ENCODE results near the gene ZDHHC3. TPM values are rescaled to one million over a fixed set of nuclear protein-coding genes. Genes with fewer than 3 reads are reported as not detected.
"Not testable (repeated sequence)": the region's sequence is repeated elsewhere in the genome, so short reads cannot be mapped to it uniquely, and the experiment has no call there.

ZDHHC3 gene
- total RNA-seq, 2 donors from 2014 or later = 21.7 to 40.5 TPM

DNA sequence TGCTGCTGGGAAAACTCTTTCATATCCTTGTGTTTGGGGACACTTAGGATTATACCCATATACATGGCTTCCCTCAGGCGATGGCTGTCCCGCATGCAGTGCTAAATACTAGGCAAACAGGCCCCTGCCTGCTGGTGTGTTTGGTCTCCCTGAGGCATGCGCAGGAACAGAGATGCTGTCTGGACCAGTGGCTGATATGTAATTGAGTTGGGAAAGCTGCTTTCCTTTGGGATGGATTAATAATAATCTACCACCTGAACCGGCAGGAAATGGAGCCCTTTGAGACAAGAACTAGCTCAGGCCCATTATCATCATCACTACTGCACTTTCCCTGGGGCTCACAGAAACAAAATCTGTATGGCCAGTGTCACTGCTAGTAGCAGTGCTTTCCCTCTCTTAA, 18.0 kb downstream of the ZDHHC3 start:
- ATAC-seq (no peak), DNase-seq (ENCODE audit: low spot score in 2 of 2) (no peak)
- H3K9me3 Mint-ChIP-seq = no peaks in the 10 kb centered on the region
- no peak overlapping the region for H3K27ac Mint-ChIP-seq
- H3K36me3 Mint-ChIP-seq = peaks cover 0 to 5% of the 10 kb centered on the region in 2 donors

DNA sequence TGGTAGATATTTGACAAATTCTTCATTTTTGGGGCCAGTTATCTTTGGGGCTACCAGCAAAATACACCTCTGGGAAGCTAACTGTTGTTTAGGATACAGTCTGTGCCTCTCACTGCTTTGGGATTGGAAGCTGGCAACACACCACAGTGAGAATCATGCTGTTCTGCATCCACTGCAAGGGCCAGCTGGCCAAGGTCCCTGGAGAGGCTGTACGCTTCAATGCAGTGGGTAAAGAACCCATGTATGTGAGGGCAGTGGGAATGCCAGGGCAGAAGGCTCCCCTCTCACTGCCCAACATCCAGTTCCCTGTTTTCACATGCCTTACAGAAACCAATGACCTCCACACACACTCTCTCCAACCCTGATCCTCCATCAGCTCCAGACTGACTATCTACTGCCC, 20.1 kb downstream of the ZDHHC3 start:
- ATAC-seq (no peak), DNase-seq (ENCODE audit: low spot score in 2 of 2) (no peak)
- Mint-ChIP-seq H3K27ac (no peak overlapping the region), H3K36me3 (peaks cover 0 to 5% of the 10 kb centered on the region in 2 donors), H3K9me3 (no peaks in the 10 kb centered on the region)

DNA sequence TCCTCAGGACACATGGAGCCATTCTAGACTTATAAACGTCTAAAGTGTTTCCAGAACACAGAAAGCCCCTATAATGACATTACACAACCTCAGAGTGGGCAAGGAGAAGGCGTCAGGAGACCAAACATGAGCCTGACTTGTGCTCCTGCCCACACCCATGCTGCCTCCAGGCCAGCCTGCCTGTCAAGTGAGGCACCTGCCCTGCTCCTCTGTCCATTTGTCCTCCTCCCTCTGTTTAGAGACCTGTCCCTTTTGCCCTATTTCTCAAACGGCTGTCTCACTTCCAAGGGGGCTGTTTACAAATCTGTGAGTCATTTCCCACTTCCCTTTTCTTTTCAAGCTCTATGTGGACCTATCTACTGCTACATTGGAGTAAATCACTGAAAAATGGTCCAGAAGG, 21.0 kb downstream of the ZDHHC3 start:
- ATAC-seq = no peak
- no peak for DNase-seq (ENCODE audit: low spot score in 2 of 2)
- Mint-ChIP-seq H3K36me3 (peaks cover 0 to 5% of the 10 kb centered on the region in 2 donors), H3K27ac (peak overlapping the region in 1 of 2 donors; percentile 5), H3K9me3 (no peaks in the 10 kb centered on the region)

DNA sequence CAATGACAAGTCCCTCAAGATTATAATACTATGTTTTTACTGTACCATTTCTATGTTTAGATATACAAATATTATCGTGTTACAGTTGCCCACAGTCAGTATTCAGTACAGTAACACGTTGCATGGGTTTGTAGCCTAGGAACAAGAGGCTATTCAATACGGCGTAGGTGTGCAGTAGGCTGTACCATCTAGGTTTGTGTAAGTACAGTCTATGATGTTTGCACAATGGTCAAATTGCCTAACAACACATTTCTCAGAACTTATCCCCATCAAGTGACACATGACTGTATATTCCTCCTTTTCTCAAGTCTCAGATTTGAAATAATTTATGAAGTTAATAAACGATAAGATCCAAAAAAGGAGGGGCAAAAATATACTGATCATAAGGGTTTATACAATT, 21.7 kb downstream of the ZDHHC3 start:
- Mint-ChIP-seq H3K27ac (no peak overlapping the region), H3K36me3 (peaks cover 0 to 5% of the 10 kb centered on the region in 2 donors), H3K9me3 (no peaks in the 10 kb centered on the region)
- no peak for DNase-seq (ENCODE audit: low spot score in 2 of 2)
- ATAC-seq = no peak

DNA sequence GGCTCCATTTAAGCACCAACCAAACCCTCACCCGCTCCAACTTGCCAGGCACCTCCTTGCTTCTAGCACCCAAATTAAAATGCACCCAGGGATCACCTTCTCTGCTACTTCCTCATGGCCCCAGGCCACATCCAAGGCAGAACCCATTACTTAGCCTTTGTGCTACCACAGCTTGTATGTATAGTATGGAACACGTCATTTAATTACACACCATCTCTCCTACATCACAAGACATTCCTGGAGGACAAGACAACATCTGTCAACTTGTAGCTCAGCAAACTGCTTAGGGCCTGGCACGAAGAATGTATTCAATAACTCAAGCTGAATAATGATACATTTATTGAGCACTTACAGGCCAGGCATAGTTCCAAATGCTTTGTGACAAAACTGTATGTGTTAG, 23.3 kb downstream of the ZDHHC3 start:
- H3K27ac Mint-ChIP-seq = peak overlapping the region in 1 of 2 donors; percentile 8
- H3K9me3 Mint-ChIP-seq = no peaks in the 10 kb centered on the region
- DNase-seq (ENCODE audit: low spot score in 2 of 2) = no peak
- no peak for ATAC-seq
- peaks cover 0 to 5% of the 10 kb centered on the region in 2 donors for H3K36me3 Mint-ChIP-seq

DNA sequence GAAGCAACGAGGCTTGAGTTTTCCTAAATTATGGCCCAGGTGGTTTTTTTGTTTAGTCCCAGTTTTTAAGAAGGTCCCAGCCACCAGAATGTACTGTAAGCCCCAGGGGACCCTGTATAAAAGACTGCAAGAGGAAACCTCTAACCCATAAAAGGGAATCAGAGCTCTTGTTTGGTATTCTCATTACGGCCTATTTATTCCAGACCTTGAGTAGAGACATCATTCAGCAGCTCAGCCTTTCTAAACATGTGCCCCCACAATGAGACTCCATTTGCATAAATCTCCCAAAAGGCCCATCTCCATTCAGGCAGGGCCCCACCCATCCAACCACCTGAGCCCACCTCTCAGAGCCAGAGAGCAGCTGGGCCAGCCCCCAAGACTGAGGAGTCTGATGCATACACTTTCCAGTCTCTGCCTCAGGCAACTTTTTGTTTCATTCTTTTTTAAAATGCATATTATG, 25.7 kb downstream of the ZDHHC3 start:
- Mint-ChIP-seq H3K27ac (no peak overlapping the region), H3K36me3 (no peaks in the 10 kb centered on the region), H3K9me3 (no peaks in the 10 kb centered on the region)
- ATAC-seq = no peak
- DNase-seq (ENCODE audit: low spot score in 2 of 2) = no peak

DNA sequence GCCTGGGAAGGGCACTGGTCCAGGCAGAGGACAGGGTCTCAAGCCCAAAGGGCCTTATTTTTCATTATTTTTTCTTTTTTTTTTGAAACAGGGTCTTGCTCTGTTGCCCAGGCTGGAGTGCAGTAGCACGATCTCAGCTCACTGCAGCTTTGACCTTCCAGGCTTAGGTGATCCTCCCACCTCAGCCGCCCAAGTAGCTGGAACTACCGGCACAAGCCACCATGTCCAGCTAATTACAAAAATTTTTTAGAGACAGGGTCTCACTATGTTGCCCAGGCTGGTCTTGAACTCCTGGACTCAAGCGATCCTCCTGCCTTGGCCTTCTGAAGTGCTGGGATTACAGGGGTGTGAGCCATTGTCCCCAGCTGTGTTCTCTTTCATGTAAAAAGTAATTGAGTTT, 26.2 kb downstream of the ZDHHC3 start:
- not testable (repeated sequence) for H3K9me3 Mint-ChIP-seq; ATAC-seq; H3K36me3 Mint-ChIP-seq; H3K27ac Mint-ChIP-seq; DNase-seq (ENCODE audit: low spot score in 2 of 2)

DNA sequence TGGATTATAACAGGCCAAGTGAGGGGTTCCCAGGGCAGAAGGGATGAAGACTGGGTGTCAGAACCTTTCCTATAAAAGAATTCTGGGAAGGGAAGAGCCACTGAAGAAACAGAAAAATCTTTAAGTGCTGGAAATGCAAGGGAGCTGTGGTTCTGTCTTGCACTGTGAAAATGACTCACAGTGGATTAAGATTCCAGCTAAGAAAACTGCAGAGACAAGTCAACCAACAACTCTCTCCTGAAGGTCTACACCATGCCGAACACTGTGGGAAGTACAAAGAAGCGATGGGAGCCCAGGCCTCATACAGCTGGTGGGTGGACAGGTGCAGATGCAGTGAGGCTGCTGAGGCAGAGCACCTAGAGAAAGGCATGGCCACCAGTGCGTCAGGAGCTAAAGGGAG, 27.7 kb downstream of the ZDHHC3 start:
- DNase-seq (ENCODE audit: low spot score in 2 of 2) (no peak), ATAC-seq (no peak)
- H3K9me3 Mint-ChIP-seq = no peaks in the 10 kb centered on the region
- no peaks in the 10 kb centered on the region for H3K36me3 Mint-ChIP-seq
- H3K27ac Mint-ChIP-seq = peak overlapping the region in 1 of 2 donors; percentile 79

DNA sequence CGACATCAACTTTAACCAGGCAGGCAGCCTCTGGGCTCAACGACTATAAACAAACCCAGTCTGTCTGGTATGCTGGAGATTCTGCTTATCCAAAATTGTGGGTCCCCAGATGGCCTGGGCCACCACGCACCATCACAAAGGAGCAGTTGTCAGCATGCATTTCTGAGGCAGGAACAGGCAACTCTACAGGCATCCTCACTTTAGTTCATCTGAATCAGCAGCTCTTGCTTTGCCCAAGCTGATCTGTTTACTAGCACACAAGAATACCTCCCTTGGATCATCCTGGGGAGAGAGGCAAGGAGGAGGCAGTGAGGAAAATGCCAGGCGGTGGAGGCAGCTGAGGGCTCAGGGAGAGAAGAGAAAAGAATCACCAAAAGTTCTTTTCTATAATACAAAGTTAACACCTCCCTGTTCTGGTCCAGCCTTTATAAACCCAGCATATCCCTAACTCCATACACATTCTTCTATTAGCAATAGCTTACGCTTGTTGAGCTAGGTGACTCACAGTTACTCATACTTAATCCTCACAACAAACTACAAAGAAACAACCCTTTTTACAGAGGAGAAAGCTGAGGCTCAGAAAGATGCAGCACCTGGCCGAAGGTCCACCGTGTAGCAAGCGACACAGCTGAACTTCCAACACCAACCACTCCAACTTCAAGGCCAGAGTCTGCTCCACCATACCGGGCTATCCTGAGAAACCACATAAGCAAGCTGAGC, 33.6 kb downstream of the ZDHHC3 start:
- Mint-ChIP-seq H3K9me3 (no peaks in the 10 kb centered on the region), H3K36me3 (peaks cover 0 to 9% of the 10 kb centered on the region in 2 donors), H3K27ac (no peak overlapping the region)
- DNase-seq (ENCODE audit: low spot score in 2 of 2) (no peak), ATAC-seq (no peak)

DNA sequence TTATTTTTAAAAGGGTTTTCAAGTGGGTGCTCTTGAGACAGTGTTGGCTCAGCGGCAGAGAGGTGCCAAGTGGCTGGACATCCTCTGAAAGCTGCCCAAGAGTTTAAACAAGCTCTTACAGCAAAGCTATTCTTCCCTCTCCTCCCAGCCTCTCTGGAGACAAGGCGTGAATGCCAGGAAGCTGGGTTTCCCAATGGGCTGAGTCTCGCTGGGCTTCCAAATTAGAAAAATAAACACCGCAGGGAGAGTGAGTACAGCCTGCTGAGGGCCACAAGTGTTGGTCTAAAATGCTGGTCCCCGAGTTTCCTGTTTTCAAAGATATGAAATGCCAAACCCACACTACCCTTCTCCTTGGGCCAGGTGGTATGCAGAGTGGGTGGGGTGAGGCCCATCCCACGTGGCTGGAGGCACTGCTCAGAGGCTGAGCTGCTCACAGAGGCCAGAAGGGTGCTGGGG, 36.4 kb downstream of the ZDHHC3 start:
- DNase-seq (ENCODE audit: low spot score in 2 of 2) = no peak

DNA sequence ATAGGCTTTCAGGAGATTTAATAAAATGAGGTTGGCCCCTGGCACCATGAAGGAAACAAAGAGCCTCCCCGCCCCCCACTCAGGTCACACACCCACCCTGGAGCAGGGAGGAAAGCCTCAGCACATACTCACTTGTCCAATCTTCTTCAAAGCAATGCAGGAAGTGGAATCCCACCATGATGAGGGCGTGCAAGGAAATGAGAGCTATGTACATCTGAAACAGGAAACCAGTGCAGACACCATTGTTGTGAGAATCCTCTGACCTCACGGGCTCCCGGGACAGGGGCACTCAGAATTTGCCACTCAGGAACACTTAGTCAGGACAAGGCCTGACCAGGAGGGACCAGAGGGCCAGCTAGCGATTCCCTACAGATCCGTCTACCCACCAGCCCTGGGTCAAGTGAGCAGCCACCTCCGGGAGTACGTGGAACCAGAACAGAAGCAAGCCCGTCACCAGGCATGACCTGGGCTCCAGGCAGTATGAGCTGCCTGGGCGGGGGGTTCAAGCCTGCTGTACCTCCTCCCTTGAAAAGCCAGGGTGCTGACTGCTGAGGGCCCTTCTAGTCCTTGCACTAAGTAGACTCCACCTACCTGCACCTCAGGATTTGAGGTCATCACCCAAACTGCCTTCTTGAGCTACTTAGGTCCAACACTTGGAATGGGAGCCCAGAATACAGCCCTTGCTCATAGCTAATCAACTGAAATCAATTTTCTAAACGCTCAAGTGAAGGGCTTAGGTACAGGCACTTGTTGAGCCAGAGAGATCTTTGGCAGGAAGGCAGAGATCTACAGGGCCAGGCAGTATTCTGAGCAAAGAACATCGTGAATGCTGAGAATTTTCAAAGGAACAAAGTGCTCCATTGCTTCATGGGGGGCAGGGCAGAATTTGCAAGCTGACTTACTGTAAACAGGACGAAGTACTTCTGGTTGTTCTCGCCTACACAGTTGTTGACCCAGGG, 42.7 kb downstream of the ZDHHC3 start:
- ATAC-seq = no peak
- H3K9me3 Mint-ChIP-seq = no peaks in the 10 kb centered on the region
- DNase-seq (ENCODE audit: low spot score in 2 of 2) = no peak
- H3K27ac Mint-ChIP-seq = no peak overlapping the region
- peaks cover 6 to 7% of the 10 kb centered on the region in 2 donors for H3K36me3 Mint-ChIP-seq

More for the DNA sequence above, 36.4 kb downstream of the ZDHHC3 start:
- Mint-ChIP-seq H3K36me3 (peaks cover 0 to 9% of the 10 kb centered on the region in 2 donors), H3K27ac (no peak overlapping the region), H3K9me3 (no peaks in the 10 kb centered on the region)
- no peak for ATAC-seq

DNA sequence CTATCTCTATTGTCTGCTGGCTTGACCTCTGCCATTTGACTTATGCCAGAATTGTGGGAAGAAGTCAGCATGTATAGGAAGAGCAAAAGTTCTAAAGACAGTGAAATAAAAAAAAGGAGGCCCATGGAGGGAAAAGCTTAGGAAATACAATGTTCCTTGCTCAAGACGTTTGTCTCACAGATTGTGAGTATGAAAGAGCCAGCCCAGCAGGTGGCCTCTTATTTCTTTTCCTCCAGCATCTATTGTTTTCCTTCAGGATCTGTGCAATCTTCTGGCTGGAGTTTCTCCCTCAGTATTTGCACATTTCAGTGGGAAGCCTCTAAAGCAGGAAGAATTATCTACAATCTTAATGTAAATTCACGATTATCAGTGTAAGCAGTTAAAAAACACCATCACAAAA, 43.7 kb downstream of the ZDHHC3 start:
- DNase-seq (ENCODE audit: low spot score in 2 of 2) (no peak), ATAC-seq (no peak)
- H3K9me3 Mint-ChIP-seq = no peaks in the 10 kb centered on the region

DNA sequence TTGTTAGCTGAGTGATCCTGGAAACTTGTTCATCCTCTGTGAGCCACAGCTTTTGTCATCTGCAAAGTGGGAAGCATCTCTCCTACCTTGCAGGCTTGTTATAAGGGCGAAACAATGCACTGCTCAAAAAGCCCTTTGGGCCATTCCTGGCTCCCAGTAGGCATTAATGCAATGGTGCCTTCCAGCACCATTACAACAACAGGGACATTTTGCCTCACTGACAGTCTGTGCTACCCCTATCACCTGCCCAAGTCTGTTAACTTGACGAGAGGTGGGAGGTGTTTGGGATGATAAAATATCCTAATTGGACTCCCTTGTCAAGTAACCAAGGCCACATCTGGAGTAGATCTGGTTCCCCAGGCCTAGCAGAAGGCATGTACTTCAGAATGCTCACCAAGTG, 44.2 kb downstream of the ZDHHC3 start:
- Mint-ChIP-seq H3K9me3 (no peaks in the 10 kb centered on the region), H3K36me3 (peaks cover 6 to 7% of the 10 kb centered on the region in 2 donors), H3K27ac (no peak overlapping the region)
- DNase-seq (ENCODE audit: low spot score in 2 of 2) = no peak
- ATAC-seq = no peak

More for the DNA sequence above, 43.7 kb downstream of the ZDHHC3 start:
- Mint-ChIP-seq H3K27ac (no peak overlapping the region), H3K36me3 (peaks cover 6 to 7% of the 10 kb centered on the region in 2 donors)

DNA sequence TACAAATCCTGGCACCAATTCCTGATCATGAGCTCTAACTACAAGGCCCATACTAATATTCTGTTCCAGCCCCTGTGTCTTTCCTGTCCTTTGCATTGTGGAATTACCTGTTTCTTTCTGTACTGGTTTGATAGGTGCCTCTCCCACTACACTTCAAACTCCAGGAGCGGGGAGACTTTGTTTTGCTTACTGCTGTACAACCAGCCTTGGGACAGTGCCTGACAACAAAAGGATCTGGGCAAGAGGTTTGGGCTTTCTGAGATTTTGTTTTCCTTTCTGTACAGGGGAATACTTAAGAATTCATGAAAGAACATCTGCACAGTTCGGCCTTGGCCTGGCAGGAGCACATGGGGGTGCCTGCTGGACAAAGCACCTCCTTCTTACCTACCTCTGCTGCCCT, 45.1 kb downstream of the ZDHHC3 start:
- DNase-seq (ENCODE audit: low spot score in 2 of 2) = no peak
- peaks cover 6 to 7% of the 10 kb centered on the region in 2 donors for H3K36me3 Mint-ChIP-seq
- H3K9me3 Mint-ChIP-seq = no peaks in the 10 kb centered on the region
- no peak for ATAC-seq
- no peak overlapping the region for H3K27ac Mint-ChIP-seq

DNA sequence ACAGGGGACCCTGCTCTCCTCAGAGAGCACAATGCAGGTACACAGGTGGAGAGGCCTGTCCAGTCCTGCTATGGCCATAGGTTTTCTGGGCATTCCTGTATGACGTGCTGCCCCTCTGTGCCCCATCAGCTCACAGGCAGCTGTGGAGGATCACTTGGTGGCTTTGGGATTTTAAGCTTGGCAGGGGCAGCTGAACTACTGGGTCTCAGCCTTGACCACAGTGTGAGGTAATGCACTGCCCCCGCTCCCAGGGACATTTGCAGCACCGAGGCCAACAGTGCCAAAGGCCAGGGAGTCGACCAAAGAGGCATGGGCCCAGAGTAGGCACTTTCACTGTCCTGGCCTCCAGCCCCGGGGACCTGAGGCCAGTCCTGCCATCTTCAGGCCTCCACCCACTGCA, 46.2 kb downstream of the ZDHHC3 start:
- no peaks in the 10 kb centered on the region for H3K9me3 Mint-ChIP-seq
- peak overlapping the region in 1 of 2 donors; percentile 42 for H3K27ac Mint-ChIP-seq
- H3K36me3 Mint-ChIP-seq = peaks cover 6 to 7% of the 10 kb centered on the region in 2 donors
- ATAC-seq (no peak), DNase-seq (ENCODE audit: low spot score in 2 of 2) (no peak)

DNA sequence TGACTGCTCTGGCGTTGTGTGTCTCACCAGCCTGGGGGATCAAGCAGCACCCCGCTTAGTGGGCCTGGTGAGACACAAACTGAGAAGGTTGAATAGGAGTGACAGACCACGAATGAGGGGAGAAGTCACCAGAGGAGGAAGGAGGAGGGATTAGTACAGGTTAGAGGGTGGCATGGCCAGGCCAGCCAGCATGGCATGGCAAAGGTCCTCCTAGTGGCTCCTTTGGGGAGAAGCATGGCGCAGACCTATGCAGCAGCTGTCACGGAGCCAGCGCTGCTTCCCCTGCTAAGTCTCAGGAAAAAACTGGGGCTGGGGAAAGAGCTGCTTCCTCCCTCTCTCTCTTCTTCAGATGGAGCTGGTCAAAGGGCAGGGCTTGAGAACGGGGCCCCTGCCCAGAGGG, 48.6 kb downstream of the ZDHHC3 start:
- Mint-ChIP-seq H3K27ac (peak overlapping the region in 1 of 2 donors; percentile 11), H3K9me3 (no peaks in the 10 kb centered on the region), H3K36me3 (no peaks in the 10 kb centered on the region)
- no peak for ATAC-seq
- DNase-seq (ENCODE audit: low spot score in 2 of 2) = no peak

DNA sequence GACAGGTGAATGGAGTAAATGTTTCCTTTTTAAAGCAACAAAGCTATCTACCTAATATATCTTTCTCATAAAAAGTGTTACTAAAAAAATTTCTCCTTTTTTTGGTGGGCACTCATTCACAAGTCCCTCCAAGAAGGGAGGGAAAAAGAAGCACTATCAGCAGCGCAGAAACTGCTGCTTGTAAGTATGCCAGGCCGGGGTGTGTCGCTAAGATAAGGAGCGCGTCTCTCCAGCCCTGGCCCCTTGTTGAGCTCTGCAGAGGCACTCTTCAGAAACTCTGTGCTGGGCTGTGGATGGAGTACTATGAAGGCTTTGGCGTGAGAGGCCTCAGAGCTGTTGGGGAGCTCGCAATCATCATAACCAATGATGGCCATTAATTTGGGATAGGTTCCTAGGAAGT, 49.1 kb downstream of the ZDHHC3 start:
- Mint-ChIP-seq H3K36me3 (no peaks in the 10 kb centered on the region), H3K27ac (peak overlapping the region in 1 of 2 donors; percentile 11), H3K9me3 (no peaks in the 10 kb centered on the region)
- ATAC-seq (no peak), DNase-seq (ENCODE audit: low spot score in 2 of 2) (no peak)

All from activated naive CD4-positive, alpha-beta T cell treated with anti-CD3 and anti-CD28 coated beads, Interleukin-2, amount 50 U/mL, for 72 hours (primary cell).